H9 (cell line): Measurements from ENCODE around the gene HCST. TPM values are rescaled to one million over a fixed set of nuclear protein-coding genes. Genes with fewer than 3 reads are reported as not detected.

Experiments used
- DNase-seq: peaks from one replicate; pipeline ENCODE4 v3.0.0-alpha.2; 2017
- H2AFZ ChIP-seq: one replicate; pipeline ENCODE4 v1.6.1; 2013; ENCODE audit warnings: mild to moderate bottlenecking, low read length, control low read depth, moderate library complexity
- H2AK5ac ChIP-seq: 2 replicates; pipeline ENCODE4 v1.6.1; 2013; ENCODE audit warnings: low read length, control low read depth, mixed read lengths; ENCODE audit not compliant: insufficient read length
- H2BK120ac ChIP-seq: one replicate; pipeline ENCODE4 v1.6.1; 2013; ENCODE audit warnings: low read depth, mild to moderate bottlenecking, low read length, control low read depth, inconsistent platforms; ENCODE audit not compliant: poor library complexity, severe bottlenecking
- H2BK12ac ChIP-seq: 2 replicates; pipeline ENCODE4 v1.6.1; 2013; ENCODE audit warnings: low read length, control low read depth, mixed read lengths, low read depth; ENCODE audit not compliant: insufficient read length
- H2BK15ac ChIP-seq: 2 replicates; pipeline ENCODE4 v1.6.1; 2013; ENCODE audit warnings: low read depth, low read length, control low read depth
- H2BK20ac ChIP-seq: one replicate; pipeline ENCODE4 v1.6.1; 2013; ENCODE audit warnings: low read depth, mild to moderate bottlenecking, low read length, control low read depth, inconsistent platforms; ENCODE audit not compliant: poor library complexity, severe bottlenecking
- H2BK5ac ChIP-seq: 2 replicates; pipeline ENCODE4 v1.6.1; 2013; ENCODE audit warnings: low read length, control low read depth, mixed read lengths; ENCODE audit not compliant: insufficient read length
- H3K14ac ChIP-seq: 2 replicates; pipeline ENCODE4 v1.6.1; 2013; ENCODE audit warnings: low read length, control low read depth; ENCODE audit not compliant: insufficient read depth
- H3K18ac ChIP-seq: 2 replicates; pipeline ENCODE4 v1.6.1; 2013; ENCODE audit warnings: low read depth, mild to moderate bottlenecking, mixed read lengths, low read length, control low read depth; ENCODE audit not compliant: insufficient read length
- H3K23ac ChIP-seq: 2 replicates; pipeline ENCODE4 v1.6.1; 2013; ENCODE audit warnings: low read length, control low read depth, mixed read lengths, low read depth; ENCODE audit not compliant: insufficient read length
- H3K23me2 ChIP-seq: 2 replicates; pipeline ENCODE4 v1.6.1; 2013; ENCODE audit warnings: low read depth, mild to moderate bottlenecking, mixed read lengths, low read length, control low read depth; ENCODE audit not compliant: insufficient read length, poor library complexity, severe bottlenecking
- H3K27ac ChIP-seq: 2 replicates; pipeline ENCODE4 v1.5.1; 2013; ENCODE audit warnings: low read length, control low read depth, mixed read lengths, low read depth; ENCODE audit not compliant: insufficient read length
- H3K27me3 ChIP-seq: 2 replicates; pipeline ENCODE4 v1.6.1; 2013; ENCODE audit warnings: low read length, control low read depth, inconsistent platforms; ENCODE audit not compliant: insufficient read depth
- H3K4ac ChIP-seq: 2 replicates; pipeline ENCODE4 v1.6.1; 2013; ENCODE audit warnings: low read depth, mild to moderate bottlenecking, control low read depth, inconsistent platforms, low read length, moderate library complexity
- H3K4me1 ChIP-seq: 2 replicates; pipeline ENCODE4 v1.6.1; 2013; ENCODE audit warnings: low read length, control low read depth, inconsistent platforms; ENCODE audit not compliant: insufficient read depth
- H3K4me2 ChIP-seq: 2 replicates; pipeline ENCODE4 v1.6.1; 2013; ENCODE audit warnings: low read length, control low read depth, mixed read lengths; ENCODE audit not compliant: insufficient read length, insufficient read depth
- H3K56ac ChIP-seq: 2 replicates; pipeline ENCODE4 v1.6.1; 2013; ENCODE audit warnings: low read depth, mild to moderate bottlenecking, mixed read lengths, low read length, control low read depth; ENCODE audit not compliant: insufficient read length
- H3K79me1 ChIP-seq: 2 replicates; pipeline ENCODE4 v1.6.1; 2013; ENCODE audit warnings: low read depth, mild to moderate bottlenecking, moderate library complexity, low read length, control low read depth, inconsistent platforms; ENCODE audit not compliant: insufficient read depth, poor library complexity, severe bottlenecking
- H3K79me2 ChIP-seq: 2 replicates; pipeline ENCODE4 v1.6.1; 2013; ENCODE audit warnings: low read length, control low read depth, inconsistent platforms; ENCODE audit not compliant: insufficient read depth
- H3K9ac ChIP-seq: 2 replicates; pipeline ENCODE4 v1.6.1; 2013; ENCODE audit warnings: low read length, control low read depth, mixed read lengths; ENCODE audit not compliant: insufficient read length; ENCODE audit errors: extremely low read depth
- H3K9me3 ChIP-seq: one replicate; pipeline ENCODE4 v1.6.1; 2013; ENCODE audit warnings: low read depth, low read length, inconsistent platforms; ENCODE audit not compliant: control insufficient read depth
- H3T11ph ChIP-seq: one replicate; pipeline ENCODE4 v1.6.1; 2013; ENCODE audit warnings: mild to moderate bottlenecking, low read length, control low read depth, inconsistent platforms
- H4K20me1 ChIP-seq: one replicate; pipeline ENCODE4 v1.6.1; 2013; ENCODE audit not compliant: control insufficient read depth, insufficient read length, insufficient read depth
- H4K5ac ChIP-seq: 2 replicates; pipeline ENCODE4 v1.6.1; 2013; ENCODE audit warnings: low read depth, mild to moderate bottlenecking, mixed read lengths, low read length, control low read depth; ENCODE audit not compliant: insufficient read length
- H4K8ac ChIP-seq: replicated peaks from 2 replicates; pipeline ENCODE4 v1.6.1; 2013; ENCODE audit warnings: low read length, control low read depth, mixed read lengths, low read depth; ENCODE audit not compliant: insufficient read length
- H4K91ac ChIP-seq: 2 replicates; pipeline ENCODE4 v1.6.1; 2013; ENCODE audit warnings: low read depth, mild to moderate bottlenecking, moderate library complexity, mixed read lengths, low read length, control low read depth; ENCODE audit not compliant: insufficient read length
- H3K27ac Mint-ChIP-seq, 3 experiments: 2 replicates in 2 of 3; 3 replicates in 1 of 3; pipeline ENCODE4 v1.8.0; 2020 to 2021; ENCODE audit warnings: mixed read lengths in 3 of 3, mild to moderate bottlenecking in 1 of 3, moderate library complexity in 1 of 3
- H3K27me3 Mint-ChIP-seq: 2 replicates; pipeline ENCODE4 v1.8.0; 2021; ENCODE audit warnings: low read depth, mild to moderate bottlenecking, moderate library complexity, mixed read lengths
- H3K36me3 Mint-ChIP-seq, 3 experiments: 2 replicates in 2 of 3; 3 replicates in 1 of 3; pipeline ENCODE4 v1.8.0; 2020 to 2021; ENCODE audit warnings: low read depth in 3 of 3, mixed read lengths in 3 of 3; ENCODE audit not compliant: insufficient read depth in 1 of 3
- H3K4me1 Mint-ChIP-seq, 2 experiments: 2 replicates each; pipeline ENCODE4 v1.8.0; 2020; ENCODE audit warnings: mixed read lengths in 2 of 2
- H3K4me3 Mint-ChIP-seq, 2 experiments: 2 replicates in 1 of 2; 3 replicates in 1 of 2; pipeline ENCODE4 v1.8.0; 2020 to 2021; ENCODE audit warnings: mild to moderate bottlenecking in 2 of 2, mixed read lengths in 2 of 2, moderate library complexity in 1 of 2
- H3K9me3 Mint-ChIP-seq, 2 experiments: 2 replicates in 1 of 2; 3 replicates in 1 of 2; pipeline ENCODE4 v1.8.0; 2020; ENCODE audit warnings: mild to moderate bottlenecking in 2 of 2, mixed read lengths in 2 of 2, moderate library complexity in 1 of 2
- CTCF ChIP-seq: fragments of 200-600 bp; sonication (generic); conservative IDR thresholded peaks from 3 replicates; pipeline ENCODE4 v1.8.0; 2021; ENCODE audit warnings: antibody characterized with exemption, mild to moderate bottlenecking
- WGBS: extraction: QIAGEN DNeasy Blood & Tissue Kit; methylation state at CpG from one replicate; pipeline ENCODE4 v1.1.7; 2013; ENCODE audit warnings: missing lambda C conversion rate, low lambda C conversion rate, mixed read lengths; ENCODE audit not compliant: insufficient read length; ENCODE audit errors: extremely low coverage; 5-methylcytosine and 5-hydroxymethylcytosine counted together
- total RNA-seq: library from RNA; stranded (reverse); gene quantifications from 2 replicates; pipeline ENCODE4 v1.2.1, GENCODE V29; 2021

Gene HCST
- total RNA-seq, 1 experiment from 2014 or later: 0.68 TPM

- Histone ChIP-seq H4K5ac (no peak overlapping the region), H2BK20ac (no peak overlapping the region), H3K79me2 (no peaks in the 10 kb centered on the region), H2BK12ac (no peak overlapping the region), H2BK15ac (no peak overlapping the region), H3K23ac (no peak overlapping the region), H3K9me3 (no peaks in the 10 kb centered on the region), H2AFZ (no peak overlapping the region), H4K8ac (no peak overlapping the region), H3K56ac (no peak overlapping the region), H3K18ac (no peak overlapping the region), H3K4me2 (no peak overlapping the region), H3K27ac (no peak overlapping the region), H3T11ph (no peak overlapping the region), H3K9ac (no peak overlapping the region), H3K4me1 (peaks cover 7% of the 10 kb centered on the region; the same call in 1 of the 2 replicates), H3K79me1 (no peaks in the 10 kb centered on the region), H2BK120ac (no peak overlapping the region), H4K20me1 (no peaks in the 10 kb centered on the region), H2BK5ac (no peak overlapping the region), H3K4ac (no peak overlapping the region), H3K23me2 (peaks cover 10% of the 10 kb centered on the region), H3K14ac (no peak overlapping the region), H2AK5ac (no peak overlapping the region), H4K91ac (no peak overlapping the region), H3K27me3 (no peaks in the 10 kb centered on the region)
- Mint-ChIP-seq H3K27me3 (no peaks in the 10 kb centered on the region), H3K36me3 (peaks cover 13 to 44% (median 31%) of the 10 kb centered on the region in 3 experiments), H3K4me1 (peaks cover 16 to 17% of the 10 kb centered on the region in 2 experiments), H3K4me3 (no peak overlapping the region), H3K9me3 (no peaks in the 10 kb centered on the region), H3K27ac (no peak overlapping the region; a peak in 1 of 7 replicates)
- WGBS: no CpG with 5 or more reads among the region's 3 CpGs
- DNase-seq: no peak
- no peak for TF ChIP-seq CTCF
Measured at GRCh38 chr19:35942235-35942634, 39.9 kb downstream of the HCST start.
